ENCODE results near the gene EPB41L4B. TPM values are rescaled to one million over a fixed set of nuclear protein-coding genes. Genes with fewer than 3 reads are reported as not detected.
"Not testable (repeated sequence)": the region's sequence is repeated elsewhere in the genome, so short reads cannot be mapped to it uniquely, and the experiment has no call there.

EPB41L4B gene
- total RNA-seq, 6 experiments from 2014 or later: 0.33 to 0.37 (median 0.35) TPM; not detected in 2

DNA sequence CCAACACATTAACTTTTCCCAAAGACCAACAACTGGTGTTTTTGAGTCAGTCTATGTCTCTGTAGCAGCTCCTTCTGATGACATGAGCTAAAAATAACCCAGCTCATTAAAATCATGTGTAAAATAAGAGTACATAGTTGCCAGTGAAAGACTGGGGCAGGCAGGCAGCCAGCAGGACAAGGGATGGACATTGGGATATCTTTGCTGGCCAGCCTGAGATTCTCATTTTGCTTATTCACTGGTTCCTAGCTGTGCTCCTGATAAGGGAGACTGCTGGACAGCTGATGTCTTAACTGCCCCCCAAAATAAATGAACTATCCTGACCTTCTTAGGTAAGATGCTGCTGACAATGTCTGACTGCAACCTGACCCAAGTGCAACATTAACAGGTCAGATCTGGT is 33.9 kb downstream of the EPB41L4B start:
- peaks cover 29% of the 10 kb centered on the region for H3K27me3 Mint-ChIP-seq (ENCODE audit: insufficient read depth)
- H3K9me3 Mint-ChIP-seq: no peaks in the 10 kb centered on the region
- peak overlapping the region; percentile 56 for H3K4me3 Mint-ChIP-seq
- H3K36me3 Mint-ChIP-seq (ENCODE audit: low read depth): no peaks in the 10 kb centered on the region
- peak overlapping the region; percentile 71 for H3K27ac Mint-ChIP-seq
- TF ChIP-seq, protein P1, sequence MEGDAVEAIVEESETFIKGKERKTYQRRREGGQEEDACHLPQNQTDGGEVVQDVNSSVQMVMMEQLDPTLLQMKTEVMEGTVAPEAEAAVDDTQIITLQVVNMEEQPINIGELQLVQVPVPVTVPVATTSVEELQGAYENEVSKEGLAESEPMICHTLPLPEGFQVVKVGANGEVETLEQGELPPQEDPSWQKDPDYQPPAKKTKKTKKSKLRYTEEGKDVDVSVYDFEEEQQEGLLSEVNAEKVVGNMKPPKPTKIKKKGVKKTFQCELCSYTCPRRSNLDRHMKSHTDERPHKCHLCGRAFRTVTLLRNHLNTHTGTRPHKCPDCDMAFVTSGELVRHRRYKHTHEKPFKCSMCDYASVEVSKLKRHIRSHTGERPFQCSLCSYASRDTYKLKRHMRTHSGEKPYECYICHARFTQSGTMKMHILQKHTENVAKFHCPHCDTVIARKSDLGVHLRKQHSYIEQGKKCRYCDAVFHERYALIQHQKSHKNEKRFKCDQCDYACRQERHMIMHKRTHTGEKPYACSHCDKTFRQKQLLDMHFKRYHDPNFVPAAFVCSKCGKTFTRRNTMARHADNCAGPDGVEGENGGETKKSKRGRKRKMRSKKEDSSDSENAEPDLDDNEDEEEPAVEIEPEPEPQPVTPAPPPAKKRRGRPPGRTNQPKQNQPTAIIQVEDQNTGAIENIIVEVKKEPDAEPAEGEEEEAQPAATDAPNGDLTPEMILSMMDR (IDR thresholded peaks at IDR 0.05): no peak
- H3K4me1 Mint-ChIP-seq (ENCODE audit: low read depth): peaks cover 16% of the 10 kb centered on the region
- peak; percentile 34 for DNase-seq

DNA sequence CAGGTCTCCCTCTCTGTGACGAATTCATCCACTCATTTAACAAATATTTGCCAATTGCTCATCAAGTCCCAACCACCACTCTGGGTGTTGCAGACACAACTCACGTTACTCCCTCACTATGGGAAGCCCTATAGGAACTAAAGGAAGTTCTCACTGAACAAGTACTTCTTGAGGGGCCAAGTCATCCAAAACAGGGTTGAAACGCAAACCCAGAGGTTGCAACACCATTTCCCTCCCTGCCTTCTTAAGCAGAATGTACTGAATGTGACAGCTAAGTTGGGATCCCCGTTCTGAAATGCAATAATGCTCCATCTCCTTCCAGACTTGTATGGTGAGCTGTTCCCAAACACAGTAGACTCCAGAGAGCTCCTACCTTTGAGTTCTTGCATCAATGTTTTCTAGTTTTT is 34.3 kb downstream of the EPB41L4B start:
- peaks cover 31% of the 10 kb centered on the region for H3K27me3 Mint-ChIP-seq (ENCODE audit: insufficient read depth)
- peaks cover 16% of the 10 kb centered on the region for H3K4me1 Mint-ChIP-seq (ENCODE audit: low read depth)
- H3K36me3 Mint-ChIP-seq (ENCODE audit: low read depth): no peaks in the 10 kb centered on the region
- peak overlapping the region; percentile 71 for H3K27ac Mint-ChIP-seq
- TF ChIP-seq, protein P1 (IDR thresholded peaks at IDR 0.05): no peak
- peak; percentile 62 for DNase-seq
- no peaks in the 10 kb centered on the region for H3K9me3 Mint-ChIP-seq
- H3K4me3 Mint-ChIP-seq: peak overlapping the region; percentile 56; the same call in 1 of the 2 replicates

DNA sequence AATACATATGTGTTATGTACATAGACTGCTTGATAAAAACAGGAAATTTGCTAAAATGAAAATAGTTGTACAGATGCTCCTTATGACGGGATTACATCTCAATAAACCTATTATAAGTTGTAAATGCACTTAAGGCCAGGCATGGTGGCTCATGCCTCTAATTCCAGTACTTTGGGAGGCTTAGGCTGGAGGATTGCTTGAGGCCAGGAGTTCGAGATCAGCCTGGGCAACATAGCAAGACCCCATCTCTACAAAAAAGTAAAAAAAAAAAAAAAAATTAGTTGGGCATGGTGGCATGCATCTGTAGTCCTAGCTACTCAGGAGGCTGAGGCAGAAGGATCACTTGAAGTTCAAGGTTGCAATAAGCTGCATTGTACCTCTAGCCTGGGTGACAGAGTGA is 37.2 kb downstream of the EPB41L4B start:
- H3K27ac Mint-ChIP-seq; H3K4me3 Mint-ChIP-seq; H3K36me3 Mint-ChIP-seq (ENCODE audit: low read depth); DNase-seq; H3K9me3 Mint-ChIP-seq: not testable (repeated sequence)
- Mint-ChIP-seq H3K4me1 (ENCODE audit: low read depth) (peaks cover 16% of the 10 kb centered on the region), H3K27me3 (ENCODE audit: insufficient read depth) (peaks cover 24% of the 10 kb centered on the region)

DNA sequence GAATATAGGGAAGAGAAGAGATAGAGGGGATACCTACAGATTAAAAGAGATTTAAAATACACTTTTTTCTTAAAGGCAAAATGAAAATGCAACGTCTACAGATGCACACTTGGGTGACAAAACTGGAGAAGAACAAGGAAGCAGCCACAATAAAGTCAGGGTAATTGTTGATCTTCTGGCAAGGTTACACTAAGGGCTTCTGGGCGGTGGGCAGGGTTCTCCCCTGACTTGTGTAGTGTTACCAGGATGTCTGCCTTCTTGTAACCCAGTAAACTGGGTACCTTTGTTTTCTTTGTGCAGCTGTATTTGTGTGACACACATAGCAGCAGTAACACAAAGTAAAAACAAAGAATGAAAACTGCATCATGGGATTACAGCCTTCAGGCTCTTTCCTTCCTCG is 37.8 kb downstream of the EPB41L4B start:
- H3K36me3 Mint-ChIP-seq (ENCODE audit: low read depth): no peaks in the 10 kb centered on the region
- no peak overlapping the region for H3K27ac Mint-ChIP-seq

DNA sequence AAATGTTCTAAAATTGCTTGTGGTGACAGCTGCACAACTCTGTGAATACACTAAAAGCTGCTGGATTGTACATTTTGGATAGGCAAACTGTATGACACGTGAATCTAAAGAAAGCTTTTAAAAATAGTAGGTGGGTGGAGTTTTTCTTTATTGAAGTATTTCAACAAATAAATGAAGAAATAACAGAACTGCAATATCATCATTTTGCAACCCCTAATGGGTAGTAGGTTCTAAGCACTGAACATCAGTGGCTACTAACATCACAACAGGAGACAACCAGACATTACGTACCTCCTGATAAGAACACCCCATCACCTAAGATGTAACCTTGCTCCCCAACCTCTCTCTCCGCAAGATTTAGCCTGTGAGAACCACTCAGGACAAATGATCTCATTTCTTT is 38.6 kb downstream of the EPB41L4B start:
- Mint-ChIP-seq H3K36me3 (ENCODE audit: low read depth) (no peaks in the 10 kb centered on the region), H3K27ac (no peak overlapping the region), H3K9me3 (no peaks in the 10 kb centered on the region; the same call in 1 of the 2 replicates), H3K27me3 (ENCODE audit: insufficient read depth) (peaks cover 36% of the 10 kb centered on the region), H3K4me3 (no peak overlapping the region), H3K4me1 (ENCODE audit: low read depth) (peaks cover 14% of the 10 kb centered on the region)
- no peak for DNase-seq
- TF ChIP-seq, protein P1 (IDR thresholded peaks at IDR 0.05): no peak

More for the DNA sequence above, 37.8 kb downstream of the EPB41L4B start:
- TF ChIP-seq, protein P1 (IDR thresholded peaks at IDR 0.05): no peak
- no peaks in the 10 kb centered on the region for H3K9me3 Mint-ChIP-seq
- peaks cover 16% of the 10 kb centered on the region for H3K4me1 Mint-ChIP-seq (ENCODE audit: low read depth)
- H3K4me3 Mint-ChIP-seq: no peak overlapping the region
- peaks cover 31% of the 10 kb centered on the region for H3K27me3 Mint-ChIP-seq (ENCODE audit: insufficient read depth)
- DNase-seq: no peak

DNA sequence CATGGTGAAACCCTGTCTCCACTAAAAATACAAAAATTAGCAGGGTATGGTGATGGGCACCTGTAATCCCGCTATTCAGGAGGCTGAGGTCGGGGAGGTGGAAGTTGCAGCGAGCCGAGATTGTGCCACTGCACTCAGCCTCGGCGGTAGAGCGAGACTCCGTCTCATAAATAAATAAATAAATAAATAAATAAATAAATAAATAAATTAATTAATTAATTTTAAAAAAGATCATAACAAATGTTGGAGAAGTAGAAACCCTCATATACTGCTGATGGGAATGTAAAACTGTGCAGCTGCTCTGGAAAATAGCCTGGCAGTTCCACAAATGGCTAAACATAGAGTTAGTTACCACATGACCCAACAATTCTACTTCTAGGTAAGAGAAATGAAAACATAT is 39.3 kb downstream of the EPB41L4B start:
- no peak overlapping the region for H3K27ac Mint-ChIP-seq
- no peak for DNase-seq
- peaks cover 40% of the 10 kb centered on the region for H3K27me3 Mint-ChIP-seq (ENCODE audit: insufficient read depth)
- peaks cover 6% of the 10 kb centered on the region for H3K4me1 Mint-ChIP-seq (ENCODE audit: low read depth)
- H3K4me3 Mint-ChIP-seq: no peak overlapping the region
- no peaks in the 10 kb centered on the region; the same call in 1 of the 2 replicates for H3K9me3 Mint-ChIP-seq
- TF ChIP-seq, protein P1 (IDR thresholded peaks at IDR 0.05): no peak
- no peaks in the 10 kb centered on the region for H3K36me3 Mint-ChIP-seq (ENCODE audit: low read depth)

Measured in HFFc6 (cell line).